Tibial nerve (tissue), 4 donors: Measurements from ENCODE around the gene MED15.

Experiments
- EP300 ChIP-seq, 2 donors: sonication (generic); formaldehyde crosslinking; IDR thresholded peaks; one replicate each; pipeline ENCODE4 v1.6.1; 2017; ENCODE audit warnings: antibody characterized with exemption in 2 of 2, mild to moderate bottlenecking in 1 of 2
- POLR2A ChIP-seq, 2 donors: fragments of 450-650 bp; IDR thresholded peaks; one replicate each; pipeline ENCODE4 v1.6.1; 2017; ENCODE audit warnings: antibody characterized with exemption in 2 of 2, mild to moderate bottlenecking in 2 of 2, moderate library complexity in 2 of 2
- TF ChIP-seq, protein P1 (sequence below), 5 experiments: fragments of 200-600 bp in 3 of 5; fragments of 450-650 bp in 2 of 5; sonication (generic) in 3 of 5; IDR thresholded peaks; one replicate each; pipeline ENCODE4 v1.5.1; 2016 to 2019; ENCODE audit warnings: antibody characterized with exemption in 5 of 5, mild to moderate bottlenecking in 3 of 5, moderate library complexity in 2 of 5

DNA sequence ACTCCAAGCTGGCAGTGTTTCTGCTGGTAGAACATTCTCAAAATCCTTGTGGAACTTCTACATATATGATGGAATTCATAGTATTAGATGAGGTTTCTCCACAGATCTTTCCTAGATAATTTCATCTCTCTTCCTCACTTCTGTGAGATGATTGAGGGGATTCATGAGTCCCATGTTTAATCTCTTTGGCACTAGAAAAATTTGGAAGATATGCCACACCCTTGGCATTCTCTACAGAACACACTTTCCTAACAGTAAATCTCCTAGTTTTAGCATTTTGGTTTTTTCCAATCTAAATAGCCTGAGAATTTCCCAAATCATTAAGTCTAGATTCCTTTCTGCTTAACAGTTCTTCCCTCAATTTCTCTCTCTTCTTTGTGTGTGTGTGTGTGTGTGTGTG, 35.3 kb downstream of the MED15 start:
- TF ChIP-seq, protein P1, sequence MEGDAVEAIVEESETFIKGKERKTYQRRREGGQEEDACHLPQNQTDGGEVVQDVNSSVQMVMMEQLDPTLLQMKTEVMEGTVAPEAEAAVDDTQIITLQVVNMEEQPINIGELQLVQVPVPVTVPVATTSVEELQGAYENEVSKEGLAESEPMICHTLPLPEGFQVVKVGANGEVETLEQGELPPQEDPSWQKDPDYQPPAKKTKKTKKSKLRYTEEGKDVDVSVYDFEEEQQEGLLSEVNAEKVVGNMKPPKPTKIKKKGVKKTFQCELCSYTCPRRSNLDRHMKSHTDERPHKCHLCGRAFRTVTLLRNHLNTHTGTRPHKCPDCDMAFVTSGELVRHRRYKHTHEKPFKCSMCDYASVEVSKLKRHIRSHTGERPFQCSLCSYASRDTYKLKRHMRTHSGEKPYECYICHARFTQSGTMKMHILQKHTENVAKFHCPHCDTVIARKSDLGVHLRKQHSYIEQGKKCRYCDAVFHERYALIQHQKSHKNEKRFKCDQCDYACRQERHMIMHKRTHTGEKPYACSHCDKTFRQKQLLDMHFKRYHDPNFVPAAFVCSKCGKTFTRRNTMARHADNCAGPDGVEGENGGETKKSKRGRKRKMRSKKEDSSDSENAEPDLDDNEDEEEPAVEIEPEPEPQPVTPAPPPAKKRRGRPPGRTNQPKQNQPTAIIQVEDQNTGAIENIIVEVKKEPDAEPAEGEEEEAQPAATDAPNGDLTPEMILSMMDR (IDR thresholded peaks at IDR 0.05), result no peak
- TF ChIP-seq EP300 (IDR thresholded peaks at IDR 0.05) (no peak), POLR2A (IDR thresholded peaks at IDR 0.05) (no peak)
